HG03060 (cell line): ENCODE data around the gene TRAPPC3L.

ENCODE experiments used
- ATAC-seq: cut with Tn5 transposase; IDR thresholded peaks from one replicate; pipeline ENCODE4 v1.9.1; 2021; ENCODE audit warnings: low read depth, moderate number of reproducible peaks; ENCODE audit not compliant: unreplicated experiment

The TRAPPC3L gene

DNA sequence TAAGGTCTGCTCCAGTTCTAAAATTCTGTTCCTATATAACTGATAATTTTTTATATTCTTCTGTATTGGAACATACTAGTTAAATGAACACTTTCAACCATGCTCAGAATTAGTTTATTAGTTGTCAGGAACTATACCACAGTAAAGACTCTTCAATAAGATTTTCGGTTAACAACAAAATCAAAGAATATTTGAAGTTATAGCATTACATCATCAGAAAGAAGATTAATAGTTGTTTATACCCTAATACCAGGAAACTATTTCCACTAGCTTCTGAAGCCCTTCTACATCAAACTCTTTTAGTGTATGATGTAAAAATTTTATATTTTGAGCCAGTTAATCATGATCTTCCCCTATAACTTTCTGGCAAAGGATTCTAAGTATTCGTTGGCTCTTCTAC is 14.6 kb upstream of the TRAPPC3L start:
- ATAC-seq, result no peak

DNA sequence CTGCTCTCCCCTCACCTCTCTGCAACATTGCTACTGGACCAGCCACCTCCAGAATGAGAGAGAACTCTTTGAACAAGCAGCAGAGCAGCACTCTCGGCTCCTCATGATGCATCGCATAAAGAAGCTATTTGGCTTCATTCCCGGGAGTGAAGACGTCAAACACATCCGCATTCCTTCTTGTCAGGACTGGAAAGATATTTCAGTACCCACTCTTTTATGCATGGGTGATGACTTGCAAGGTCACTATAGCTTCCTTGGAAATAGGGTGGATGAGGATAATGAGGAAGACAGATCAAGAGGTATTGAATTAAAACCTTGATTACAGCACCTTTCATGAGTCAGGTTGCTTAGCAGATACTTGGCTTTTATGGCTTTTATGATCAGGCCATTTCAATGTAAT is 12.4 kb upstream of the TRAPPC3L start:
- no peak for ATAC-seq

DNA sequence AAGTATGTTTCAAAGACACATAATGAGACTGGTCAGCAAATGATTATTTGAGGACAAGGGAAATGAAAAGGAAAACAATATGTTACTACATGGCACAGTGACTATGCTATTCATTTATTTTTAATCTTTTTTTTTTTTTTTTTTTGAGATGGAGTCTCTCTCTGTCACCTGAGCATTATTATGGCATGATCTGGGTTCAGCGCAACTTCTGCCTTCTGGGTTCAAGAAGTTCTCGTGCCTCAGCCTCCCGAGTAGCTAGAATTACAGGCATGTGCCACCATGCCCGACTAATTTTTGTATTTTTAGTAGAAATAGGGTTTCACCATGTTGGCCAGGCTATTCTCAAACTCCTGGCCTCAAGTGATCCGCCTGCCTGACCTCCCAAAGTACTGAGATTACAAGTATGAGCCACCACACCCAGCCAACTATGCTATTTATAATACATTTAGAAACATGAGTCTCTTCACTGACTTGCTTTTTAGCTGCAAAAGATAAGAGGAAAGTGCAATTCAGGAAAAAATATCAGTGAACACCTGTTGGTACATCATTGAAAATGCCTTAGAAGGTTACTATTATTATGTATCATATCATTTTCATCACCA is 11.4 kb upstream of the TRAPPC3L start:
- no peak for ATAC-seq

DNA sequence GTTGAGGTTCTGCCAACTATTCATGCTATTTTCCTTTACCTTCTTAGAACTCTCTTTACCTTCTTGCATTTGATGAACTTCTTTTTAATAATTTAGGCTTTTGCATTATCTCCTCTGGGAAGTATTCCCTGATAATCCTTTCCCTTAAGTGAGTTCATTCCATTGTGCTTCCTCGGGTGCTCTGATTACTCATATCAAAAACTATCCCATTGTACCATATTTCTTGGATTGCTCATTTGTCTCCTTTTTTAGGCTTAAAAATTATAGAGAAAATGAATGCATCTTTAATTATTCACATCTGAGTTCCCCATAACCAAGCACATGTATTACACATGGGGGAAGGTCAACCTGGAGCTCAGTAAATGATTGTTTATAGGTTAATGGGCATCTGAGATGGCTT is 10.6 kb upstream of the TRAPPC3L start:
- no peak for ATAC-seq

DNA sequence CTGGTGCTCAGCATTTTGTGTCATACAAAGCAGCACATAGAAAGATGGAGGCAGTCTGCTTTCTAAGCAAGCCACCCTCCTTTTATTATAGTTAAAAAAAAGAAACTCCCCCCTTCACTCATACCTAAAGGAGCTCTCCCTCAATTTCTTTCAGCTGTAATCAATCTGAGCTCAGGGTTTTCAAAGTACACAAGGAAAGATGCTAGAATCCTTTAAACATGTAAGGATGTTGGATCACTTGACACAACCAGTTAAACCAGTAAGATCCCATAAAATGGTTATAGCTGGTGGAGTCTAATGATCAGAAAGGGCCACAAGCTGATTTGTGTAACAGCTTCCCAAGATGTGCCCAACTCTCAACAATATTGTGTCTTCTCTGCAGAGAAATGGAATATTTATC is 8.0 kb upstream of the TRAPPC3L start, which contains the start of gene CALHM4:
Gene CALHM4 (plus strand): TSS at position 301 of the 400 bp plus-strand sequence. CDS start 43 bp downstream, at position 344.
- ATAC-seq, result no peak

DNA sequence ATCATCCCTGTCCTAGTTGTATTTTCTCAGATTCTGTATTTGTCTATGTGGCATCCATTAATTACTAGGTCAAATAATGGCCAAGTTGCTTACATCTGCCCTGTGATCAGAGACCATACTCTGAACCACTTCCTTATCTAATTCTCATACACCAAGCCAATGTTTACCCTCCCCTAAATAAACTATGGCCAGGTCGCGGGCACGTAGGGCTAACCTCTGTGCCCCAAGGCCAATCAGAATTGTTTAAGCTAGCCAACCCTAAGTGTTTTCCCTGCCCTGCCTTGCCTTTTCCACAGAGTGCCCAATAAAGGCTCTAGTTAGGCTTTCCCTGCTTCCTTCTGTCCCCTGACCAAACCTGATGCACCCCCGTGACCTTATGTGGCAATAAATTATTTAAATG is 5.3 kb upstream of the TRAPPC3L start:
- no peak for ATAC-seq

DNA sequence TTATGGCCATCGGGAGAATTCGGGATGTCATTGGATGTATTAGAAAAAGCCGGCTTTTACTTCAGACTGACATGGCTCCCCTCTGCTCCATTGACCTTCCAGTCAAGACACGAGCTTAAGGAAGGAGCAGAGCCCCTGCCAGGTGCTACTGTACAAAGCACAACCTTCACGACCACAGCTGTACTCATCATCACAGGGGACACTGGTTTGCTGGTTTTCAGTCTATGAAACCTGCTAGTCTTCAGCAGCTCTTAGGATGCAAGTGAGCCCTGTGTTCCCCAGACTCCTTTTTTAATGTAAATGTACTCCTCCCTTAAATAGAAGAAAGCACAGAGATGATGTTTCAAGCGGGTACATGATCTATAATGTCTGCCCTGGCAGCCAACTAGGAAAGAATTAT is 1.9 kb upstream of the TRAPPC3L start:
- no peak for ATAC-seq

DNA sequence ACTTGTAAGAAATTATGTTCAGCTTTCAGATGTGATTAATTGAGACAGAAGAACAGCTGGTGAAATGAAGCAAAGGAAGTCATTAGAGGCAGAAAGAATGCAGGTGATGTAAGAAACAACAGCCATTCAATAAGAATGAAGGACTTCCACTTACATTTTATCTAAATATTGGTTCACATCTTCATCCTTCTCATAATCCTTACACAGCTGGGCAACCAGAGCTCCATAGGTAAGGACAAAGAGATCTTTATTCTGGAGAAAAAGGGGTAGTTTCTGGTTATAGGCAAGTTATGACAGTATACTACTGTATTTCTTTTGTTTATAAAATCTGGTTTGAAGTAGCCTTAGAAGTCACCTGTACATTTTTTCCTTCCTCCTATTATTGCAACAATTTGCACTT is 2.3 kb downstream of the TRAPPC3L start:
- ATAC-seq, result no peak

DNA sequence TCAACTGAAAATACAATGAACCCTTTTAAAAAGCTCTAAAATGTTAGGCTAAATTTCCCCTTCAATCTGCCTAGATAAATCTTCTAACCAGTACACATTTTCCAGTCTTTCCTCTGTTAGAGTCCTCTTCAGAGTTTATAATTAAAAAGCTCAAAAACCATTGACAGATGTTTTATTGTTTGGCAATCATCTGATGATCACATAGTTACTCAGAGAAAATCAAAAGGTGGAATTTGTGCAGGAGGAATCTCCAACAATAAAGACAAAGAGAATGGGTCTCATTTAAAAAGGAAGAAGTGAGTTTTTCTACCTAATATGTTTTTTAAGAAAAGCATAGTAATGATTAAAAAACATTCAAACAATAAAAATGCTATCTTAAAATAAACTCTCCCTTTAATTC is 3.1 kb downstream of the TRAPPC3L start:
- no peak for ATAC-seq

DNA sequence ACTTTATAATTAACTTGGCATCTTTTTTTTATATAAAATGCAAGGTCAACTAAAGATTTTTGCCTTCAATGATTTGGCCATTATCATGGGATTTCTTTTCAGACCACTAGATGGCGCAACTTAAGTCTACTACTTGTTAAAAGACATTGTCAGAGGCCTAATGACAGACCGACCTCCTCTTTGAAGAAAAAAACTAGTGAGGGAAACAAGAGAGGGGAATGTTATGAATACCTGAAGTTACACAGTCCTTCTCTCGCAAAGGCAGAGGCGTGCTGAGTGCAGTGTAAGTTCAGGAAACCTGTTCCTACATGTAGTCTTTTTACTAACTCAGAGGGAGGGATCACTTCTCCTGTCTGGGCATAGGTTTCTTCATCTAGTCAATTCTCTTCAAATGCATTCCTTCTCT is 9.3 kb downstream of the TRAPPC3L start:
- no peak for ATAC-seq

DNA sequence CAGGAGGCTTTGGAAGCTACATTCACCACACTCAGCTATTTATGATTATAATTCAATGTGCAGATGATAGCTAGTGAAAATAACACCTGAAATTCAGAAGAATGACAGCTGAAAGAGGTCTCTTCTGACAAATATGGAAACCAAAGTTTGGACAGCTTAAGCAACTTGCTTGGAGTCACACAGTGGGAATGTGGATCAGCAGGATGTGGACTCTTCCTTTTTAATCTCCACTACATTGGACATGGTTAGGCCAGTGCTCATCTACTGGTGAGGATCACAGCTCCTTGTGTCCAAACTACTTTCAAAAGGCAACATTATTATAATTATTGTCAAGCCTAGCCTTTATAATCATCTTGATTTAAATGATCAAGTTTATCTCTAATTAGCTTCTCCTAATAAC is 10.4 kb downstream of the TRAPPC3L start:
- no peak for ATAC-seq

DNA sequence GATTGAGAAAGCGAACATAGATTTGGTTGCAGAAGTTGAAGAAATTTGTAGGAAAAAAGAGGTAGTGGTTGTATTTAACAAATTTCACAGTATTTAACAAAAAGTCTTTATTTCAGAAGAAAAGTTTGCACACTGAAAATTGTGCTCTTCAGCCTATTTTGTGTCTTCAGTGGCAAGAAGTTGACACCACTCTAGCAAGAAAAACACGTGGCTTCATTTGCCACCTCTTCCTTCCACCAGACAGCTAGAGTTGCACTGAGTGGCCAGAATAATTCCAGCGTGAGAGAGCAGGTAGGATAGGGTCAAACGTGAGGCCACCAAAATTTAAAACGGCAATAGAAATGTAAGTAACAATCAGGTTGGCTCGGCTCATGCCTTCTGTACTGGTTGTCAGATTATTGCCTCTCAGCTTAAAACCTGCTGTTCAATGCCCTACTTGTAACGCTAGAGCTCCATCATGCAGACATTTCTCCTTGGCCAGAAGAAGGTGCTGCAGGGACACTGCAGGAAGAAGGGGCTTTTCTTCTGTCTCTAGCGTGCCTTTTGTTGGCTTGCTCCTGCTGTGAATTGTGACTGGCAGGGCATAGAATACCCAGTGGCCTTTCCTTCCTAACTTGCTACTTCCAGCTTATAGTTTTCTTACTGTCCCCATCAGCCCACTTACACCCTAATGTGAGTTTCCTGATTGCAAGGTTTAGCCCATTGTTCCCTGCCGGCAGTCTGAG is 12.1 kb downstream of the TRAPPC3L start:
- no peak for ATAC-seq

DNA sequence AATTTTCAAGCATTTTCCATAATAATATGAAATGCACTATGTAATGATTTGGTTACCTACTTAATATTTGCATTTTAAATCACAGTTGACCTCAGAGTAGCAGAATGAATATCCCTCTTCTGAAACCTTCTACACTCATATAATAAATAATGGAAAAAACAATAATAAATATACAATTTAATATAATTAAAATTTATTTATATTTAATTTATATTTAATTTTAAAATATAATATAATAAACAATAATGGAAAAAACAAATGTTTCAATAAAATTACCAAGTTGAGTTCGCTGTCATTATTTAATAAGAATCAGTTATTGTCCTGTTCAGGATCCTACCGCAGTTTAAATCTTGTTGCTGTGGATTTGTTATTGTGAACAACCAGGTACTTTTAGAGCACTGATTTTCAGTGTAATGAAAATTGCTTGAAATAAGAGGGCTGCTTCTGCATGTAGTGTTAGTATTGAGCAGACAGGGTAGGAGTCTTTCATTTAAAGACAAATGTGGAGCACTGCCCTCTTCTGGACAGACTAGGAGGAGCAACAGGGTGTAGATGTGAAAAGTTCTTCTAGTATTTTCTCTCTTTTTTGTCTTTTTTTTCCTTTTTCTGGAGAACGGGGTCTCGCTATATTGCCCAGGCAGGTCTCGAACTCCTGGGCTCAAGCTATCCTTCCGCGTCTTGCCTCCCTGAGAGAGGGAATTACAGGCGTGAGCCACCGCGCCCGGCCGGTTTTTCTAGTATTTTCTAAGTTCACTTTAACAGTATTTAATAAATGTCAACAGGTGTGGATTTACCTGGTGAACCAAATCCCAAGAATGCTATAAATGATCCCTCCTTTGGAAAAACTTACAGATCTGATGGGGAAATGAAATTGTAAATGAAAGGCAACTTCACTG is 13.6 kb downstream of the TRAPPC3L start:
- ATAC-seq, result peak; percentile 54

DNA sequence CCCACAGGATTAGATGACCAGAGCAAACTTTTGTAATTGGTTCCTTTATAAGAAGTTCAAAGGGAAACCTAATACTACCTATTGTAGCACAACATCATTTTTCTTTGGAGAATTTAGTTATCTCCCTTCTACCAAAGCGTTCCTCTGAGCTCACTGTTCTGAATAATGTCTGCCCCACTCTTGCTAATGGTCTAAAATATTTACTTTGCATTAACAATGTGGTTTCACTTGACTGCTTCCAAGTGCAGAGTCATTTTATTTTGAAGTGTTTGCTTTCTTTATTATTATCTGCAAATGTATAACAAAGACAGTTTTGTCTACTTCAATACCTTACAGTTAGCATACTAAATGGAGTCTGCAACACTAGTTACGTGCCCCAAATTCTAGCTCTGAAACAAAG is 15.0 kb downstream of the TRAPPC3L start:
- no peak for ATAC-seq

DNA sequence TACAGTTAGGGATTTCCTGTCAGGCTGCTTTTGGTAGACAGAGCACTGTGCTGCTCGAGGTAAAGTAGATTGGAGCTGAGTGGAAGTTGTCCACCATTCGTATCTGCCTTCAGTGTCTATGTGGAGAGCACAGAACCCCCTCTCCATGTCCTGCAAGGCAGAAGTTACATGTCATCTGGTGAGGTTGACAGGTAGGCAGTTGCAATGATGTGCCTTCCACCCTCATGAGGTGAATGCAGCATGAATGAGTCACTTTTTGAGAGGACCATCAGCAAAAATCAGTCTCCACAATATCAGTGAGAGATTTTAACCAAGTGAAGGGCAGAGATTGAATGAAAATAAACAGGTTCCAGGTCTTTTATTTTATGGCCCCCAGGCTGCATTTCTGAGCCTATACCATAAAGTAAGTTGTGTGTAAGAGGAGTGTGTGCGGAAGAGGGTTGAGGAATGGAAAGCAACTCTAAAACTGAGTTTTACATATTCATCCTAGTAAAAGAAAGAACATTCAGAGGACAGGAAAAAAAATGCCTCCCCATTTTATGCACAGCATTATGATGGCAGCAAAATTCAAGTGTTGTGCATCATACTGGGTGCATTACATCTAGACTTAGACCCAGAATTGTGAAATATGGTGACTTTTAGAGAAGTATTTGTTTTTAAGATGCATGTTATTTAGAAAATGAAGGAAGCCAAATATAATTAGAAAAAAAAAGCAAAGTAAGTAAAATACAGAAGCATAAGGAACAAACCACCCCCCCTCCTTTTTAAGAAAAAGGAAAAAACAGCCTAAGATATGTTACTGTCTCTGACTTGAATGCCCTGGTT is 15.8 kb downstream of the TRAPPC3L start:
- ATAC-seq, result no peak

DNA sequence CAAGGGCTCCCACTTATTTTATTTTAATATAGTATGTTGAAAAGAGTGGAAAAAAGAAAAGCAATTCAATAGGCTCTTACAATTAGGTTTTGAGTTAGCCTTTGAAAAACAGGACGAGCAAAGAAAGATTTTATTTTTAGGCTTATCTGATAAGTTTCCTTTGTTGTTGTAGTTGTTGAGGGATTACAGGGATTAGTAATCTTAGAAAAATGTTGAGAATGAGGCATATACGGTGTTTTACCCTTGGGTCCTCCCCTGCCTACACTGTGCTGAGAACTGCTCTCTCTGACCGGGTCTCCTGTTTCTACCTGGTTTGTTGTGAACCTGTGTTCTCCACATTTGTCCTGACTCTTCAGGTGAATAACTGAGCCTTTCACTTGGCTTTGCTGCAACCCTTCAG is 16.7 kb downstream of the TRAPPC3L start:
- ATAC-seq, result no peak

DNA sequence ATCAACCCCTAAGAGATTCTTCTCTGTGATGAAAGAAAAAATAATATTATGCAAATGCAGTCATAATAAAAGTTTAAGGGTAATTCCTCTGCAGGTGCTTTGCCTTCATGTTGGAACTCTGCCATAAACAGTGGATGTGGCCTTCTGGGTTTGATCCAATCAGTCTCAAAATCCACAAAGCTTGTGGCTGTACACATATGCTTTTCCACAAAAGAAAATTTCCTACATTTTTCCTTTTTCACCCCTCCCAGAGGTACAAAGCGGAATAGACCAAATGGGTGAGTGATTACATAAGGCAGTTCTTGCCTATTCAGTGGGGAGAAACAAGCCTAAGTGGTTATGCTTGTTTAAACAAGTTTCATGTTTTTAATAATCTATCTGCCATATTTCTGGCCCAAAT is 17.4 kb downstream of the TRAPPC3L start:
- no peak for ATAC-seq

DNA sequence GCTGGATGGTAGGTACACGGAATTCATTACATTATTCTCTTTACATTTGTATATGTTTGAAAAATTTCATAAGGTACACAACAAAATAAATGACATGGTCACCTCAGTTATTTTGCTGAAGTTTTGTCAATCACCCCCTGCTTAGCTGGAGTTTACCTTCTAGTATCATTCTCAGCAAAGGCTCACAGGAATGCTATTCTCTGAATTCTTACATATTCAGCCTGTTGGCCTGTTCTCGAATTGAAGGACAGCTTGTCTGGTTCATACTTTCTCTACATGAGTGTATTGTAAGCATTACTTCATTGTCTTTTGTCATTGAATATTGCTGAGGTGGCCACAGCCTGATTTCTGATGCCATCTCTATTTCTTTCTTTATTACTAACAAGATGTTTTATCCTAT is 21.2 kb downstream of the TRAPPC3L start:
- ATAC-seq, result no peak

DNA sequence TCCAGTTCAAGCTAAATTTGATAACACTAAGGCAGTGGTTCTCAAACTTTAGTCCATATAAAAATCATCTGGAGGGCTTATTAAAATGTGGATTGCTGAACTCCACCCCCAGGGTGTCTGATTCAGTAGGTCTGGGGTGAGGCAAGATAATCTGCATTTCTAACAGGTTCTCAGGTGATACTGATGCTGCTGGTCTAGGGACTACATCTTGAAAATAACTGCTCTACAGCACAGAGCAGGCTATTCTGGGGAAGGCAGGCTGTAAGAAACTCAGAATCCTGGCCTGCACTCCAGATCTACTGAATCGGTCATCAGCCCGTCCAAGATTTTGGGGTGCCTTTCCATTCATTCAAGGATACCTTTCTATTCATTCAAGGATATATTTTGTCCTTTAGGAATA is 22.6 kb downstream of the TRAPPC3L start:
- no peak for ATAC-seq

DNA sequence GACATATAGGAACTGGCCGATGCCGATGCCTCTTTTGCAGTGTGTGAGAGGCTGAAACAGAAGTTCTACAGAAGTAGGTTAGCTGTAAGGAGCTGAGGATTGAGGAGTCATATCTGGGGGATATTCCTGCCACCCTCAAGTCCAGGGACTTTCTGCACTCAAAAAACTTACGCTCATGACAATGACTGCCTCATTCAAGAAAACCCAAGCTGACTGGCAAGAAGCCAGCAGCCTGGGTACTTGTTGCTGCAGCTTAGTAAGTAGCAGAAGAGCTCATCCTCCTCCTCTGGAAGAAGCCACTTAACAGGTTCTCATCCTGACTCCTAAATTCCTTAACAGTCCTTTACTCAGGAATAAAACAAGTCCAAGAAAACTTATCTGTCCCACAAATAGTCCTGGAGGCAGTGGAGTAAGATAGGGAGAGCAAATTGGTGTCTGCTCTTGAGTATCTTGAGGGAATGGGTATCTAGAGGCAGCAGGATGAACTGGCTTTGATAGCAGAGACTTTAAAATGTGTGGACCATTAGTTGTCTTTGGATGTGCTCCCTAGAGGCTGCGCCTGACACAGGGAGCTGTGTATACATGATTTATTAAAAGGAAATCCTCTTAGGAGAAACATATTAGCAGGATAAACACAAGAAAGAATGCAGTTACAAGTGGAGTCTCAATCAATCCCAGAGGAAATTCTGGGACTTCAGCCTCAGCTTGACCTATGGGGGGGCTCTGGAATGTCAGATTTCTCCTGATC is 26.7 kb downstream of the TRAPPC3L start:
- no peak for ATAC-seq
